ENCODE measurements around the gene PRIMA1. TPM values are rescaled to one million over a fixed set of nuclear protein-coding genes. Genes with fewer than 3 reads are reported as not detected.

The PRIMA1 gene
- total RNA-seq, 1 experiment from 2014 or later = 4.9 TPM

DNA sequence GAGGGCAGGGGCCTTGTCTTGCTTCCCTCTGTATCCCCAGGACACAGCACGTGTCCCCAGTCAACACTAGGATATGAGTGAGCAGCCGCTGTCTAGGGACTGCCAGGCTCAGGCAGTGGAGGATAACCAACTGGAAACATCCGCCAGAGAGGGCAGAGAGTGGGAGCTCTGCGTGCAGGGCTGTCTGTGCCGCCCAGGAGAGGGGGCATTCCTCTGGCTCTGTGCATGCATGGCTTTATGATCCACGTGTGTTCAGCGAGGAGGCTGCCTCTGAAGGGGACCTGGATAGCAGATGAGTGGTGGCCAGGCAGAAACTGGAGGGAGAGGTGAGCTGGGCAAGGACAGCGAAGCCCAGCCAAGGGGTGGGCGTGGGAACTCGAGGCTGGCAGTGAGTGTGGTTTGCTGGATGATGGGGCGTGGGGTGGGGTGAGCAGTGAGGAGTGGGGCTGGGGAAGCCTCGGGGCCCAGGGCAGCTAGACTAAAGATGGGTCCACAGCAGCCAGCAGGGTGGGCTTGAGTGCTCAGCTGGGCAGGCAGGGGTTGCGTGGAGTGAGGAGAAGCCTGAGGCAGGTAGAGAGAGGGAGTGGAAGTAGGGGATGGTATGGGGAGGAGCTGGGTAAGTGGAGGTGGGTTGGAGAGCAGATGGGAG is 72.9 kb downstream of the PRIMA1 start:
- Mint-ChIP-seq H3K27me3 (ENCODE audit: low read depth) (no peaks in the 10 kb centered on the region), H3K27ac (no peak overlapping the region; the same call in 1 of the 2 replicates), H3K4me1 (peaks cover 18% of the 10 kb centered on the region), H3K36me3 (no peaks in the 10 kb centered on the region), H3K9me3 (no peaks in the 10 kb centered on the region), H3K4me3 (no peak overlapping the region)
- POLR2A ChIA-PET = no interaction called here
- TF ChIP-seq ZNF232 (CRISPR knock-in tag; IDR thresholded peaks at IDR 0.05) = no peak
- TF ChIP-seq SMAD4 (CRISPR knock-in tag; IDR thresholded peaks at IDR 0.05) = no peak
- TF ChIP-seq, protein P1, sequence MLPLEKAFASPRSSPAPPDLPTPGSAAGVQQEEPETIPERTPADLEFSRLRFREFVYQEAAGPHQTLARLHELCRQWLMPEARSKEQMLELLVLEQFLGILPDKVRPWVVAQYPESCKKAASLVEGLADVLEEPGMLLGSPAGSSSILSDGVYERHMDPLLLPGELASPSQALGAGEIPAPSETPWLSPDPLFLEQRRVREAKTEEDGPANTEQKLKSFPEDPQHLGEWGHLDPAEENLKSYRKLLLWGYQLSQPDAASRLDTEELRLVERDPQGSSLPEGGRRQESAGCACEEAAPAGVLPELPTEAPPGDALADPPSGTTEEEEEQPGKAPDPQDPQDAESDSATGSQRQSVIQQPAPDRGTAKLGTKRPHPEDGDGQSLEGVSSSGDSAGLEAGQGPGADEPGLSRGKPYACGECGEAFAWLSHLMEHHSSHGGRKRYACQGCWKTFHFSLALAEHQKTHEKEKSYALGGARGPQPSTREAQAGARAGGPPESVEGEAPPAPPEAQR (CRISPR knock-in tag; IDR thresholded peaks at IDR 0.05) = no peak
- TF ChIP-seq, protein P2, sequence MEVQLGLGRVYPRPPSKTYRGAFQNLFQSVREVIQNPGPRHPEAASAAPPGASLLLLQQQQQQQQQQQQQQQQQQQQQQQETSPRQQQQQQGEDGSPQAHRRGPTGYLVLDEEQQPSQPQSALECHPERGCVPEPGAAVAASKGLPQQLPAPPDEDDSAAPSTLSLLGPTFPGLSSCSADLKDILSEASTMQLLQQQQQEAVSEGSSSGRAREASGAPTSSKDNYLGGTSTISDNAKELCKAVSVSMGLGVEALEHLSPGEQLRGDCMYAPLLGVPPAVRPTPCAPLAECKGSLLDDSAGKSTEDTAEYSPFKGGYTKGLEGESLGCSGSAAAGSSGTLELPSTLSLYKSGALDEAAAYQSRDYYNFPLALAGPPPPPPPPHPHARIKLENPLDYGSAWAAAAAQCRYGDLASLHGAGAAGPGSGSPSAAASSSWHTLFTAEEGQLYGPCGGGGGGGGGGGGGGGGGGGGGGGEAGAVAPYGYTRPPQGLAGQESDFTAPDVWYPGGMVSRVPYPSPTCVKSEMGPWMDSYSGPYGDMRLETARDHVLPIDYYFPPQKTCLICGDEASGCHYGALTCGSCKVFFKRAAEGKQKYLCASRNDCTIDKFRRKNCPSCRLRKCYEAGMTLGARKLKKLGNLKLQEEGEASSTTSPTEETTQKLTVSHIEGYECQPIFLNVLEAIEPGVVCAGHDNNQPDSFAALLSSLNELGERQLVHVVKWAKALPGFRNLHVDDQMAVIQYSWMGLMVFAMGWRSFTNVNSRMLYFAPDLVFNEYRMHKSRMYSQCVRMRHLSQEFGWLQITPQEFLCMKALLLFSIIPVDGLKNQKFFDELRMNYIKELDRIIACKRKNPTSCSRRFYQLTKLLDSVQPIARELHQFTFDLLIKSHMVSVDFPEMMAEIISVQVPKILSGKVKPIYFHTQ (CRISPR knock-in tag; IDR thresholded peaks at IDR 0.05) = no peak
- no peak for TF ChIP-seq E2F4 (CRISPR knock-in tag; IDR thresholded peaks at IDR 0.05; ENCODE audit: borderline replicate concordance, low read depth)
- TF ChIP-seq, protein P3, sequence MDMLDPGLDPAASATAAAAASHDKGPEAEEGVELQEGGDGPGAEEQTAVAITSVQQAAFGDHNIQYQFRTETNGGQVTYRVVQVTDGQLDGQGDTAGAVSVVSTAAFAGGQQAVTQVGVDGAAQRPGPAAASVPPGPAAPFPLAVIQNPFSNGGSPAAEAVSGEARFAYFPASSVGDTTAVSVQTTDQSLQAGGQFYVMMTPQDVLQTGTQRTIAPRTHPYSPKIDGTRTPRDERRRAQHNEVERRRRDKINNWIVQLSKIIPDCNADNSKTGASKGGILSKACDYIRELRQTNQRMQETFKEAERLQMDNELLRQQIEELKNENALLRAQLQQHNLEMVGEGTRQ (CRISPR knock-in tag; IDR thresholded peaks at IDR 0.05) = no peak
- TF ChIP-seq, protein P4, sequence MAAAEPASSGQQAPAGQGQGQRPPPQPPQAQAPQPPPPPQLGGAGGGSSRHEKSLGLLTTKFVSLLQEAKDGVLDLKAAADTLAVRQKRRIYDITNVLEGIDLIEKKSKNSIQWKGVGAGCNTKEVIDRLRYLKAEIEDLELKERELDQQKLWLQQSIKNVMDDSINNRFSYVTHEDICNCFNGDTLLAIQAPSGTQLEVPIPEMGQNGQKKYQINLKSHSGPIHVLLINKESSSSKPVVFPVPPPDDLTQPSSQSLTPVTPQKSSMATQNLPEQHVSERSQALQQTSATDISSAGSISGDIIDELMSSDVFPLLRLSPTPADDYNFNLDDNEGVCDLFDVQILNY (CRISPR knock-in tag; IDR thresholded peaks at IDR 0.05) = no peak
- no peak for TF ChIP-seq NFE2L1 (CRISPR knock-in tag; IDR thresholded peaks at IDR 0.05)
- TF ChIP-seq CDX4 (CRISPR knock-in tag; IDR thresholded peaks at IDR 0.05; ENCODE audit: borderline replicate concordance) = no peak
- no peak for TF ChIP-seq FOXK1 (CRISPR knock-in tag; IDR thresholded peaks at IDR 0.05)
- TF ChIP-seq, protein P5, sequence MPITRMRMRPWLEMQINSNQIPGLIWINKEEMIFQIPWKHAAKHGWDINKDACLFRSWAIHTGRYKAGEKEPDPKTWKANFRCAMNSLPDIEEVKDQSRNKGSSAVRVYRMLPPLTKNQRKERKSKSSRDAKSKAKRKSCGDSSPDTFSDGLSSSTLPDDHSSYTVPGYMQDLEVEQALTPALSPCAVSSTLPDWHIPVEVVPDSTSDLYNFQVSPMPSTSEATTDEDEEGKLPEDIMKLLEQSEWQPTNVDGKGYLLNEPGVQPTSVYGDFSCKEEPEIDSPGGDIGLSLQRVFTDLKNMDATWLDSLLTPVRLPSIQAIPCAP (CRISPR knock-in tag; IDR thresholded peaks at IDR 0.05) = no peak
- TF ChIP-seq, protein P6, sequence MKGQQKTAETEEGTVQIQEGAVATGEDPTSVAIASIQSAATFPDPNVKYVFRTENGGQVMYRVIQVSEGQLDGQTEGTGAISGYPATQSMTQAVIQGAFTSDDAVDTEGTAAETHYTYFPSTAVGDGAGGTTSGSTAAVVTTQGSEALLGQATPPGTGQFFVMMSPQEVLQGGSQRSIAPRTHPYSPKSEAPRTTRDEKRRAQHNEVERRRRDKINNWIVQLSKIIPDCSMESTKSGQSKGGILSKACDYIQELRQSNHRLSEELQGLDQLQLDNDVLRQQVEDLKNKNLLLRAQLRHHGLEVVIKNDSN (CRISPR knock-in tag; IDR thresholded peaks at IDR 0.05) = no peak
- ATAC-seq = no peak
- CTCF ChIA-PET = interaction anchor here (0.9 to 1.6 kb wide), 4 partner anchors 18 to 224 kb away, joined by 3 to 4 read pairs (median 4); no protein-coding TSS in a partner anchor
- no peak for DNase-seq (ENCODE audit: low spot score)

- H3K27ac Mint-ChIP-seq = no peak overlapping the region
- H3K27me3 Mint-ChIP-seq (ENCODE audit: low read depth) = no peaks in the 10 kb centered on the region
- ATAC-seq (no peak), DNase-seq (ENCODE audit: low spot score) (no peak)
- no peak overlapping the region for H3K4me3 Mint-ChIP-seq
- ChIA-PET POLR2A (interaction anchor here (0.7 kb wide), 1 partner anchor 414 kb away, joined by 8 read pairs; no protein-coding TSS in a partner anchor), CTCF (interaction anchor here (1.2 kb wide), 1 partner anchor 19 kb away, joined by 3 read pairs; no protein-coding TSS in a partner anchor)
- TF ChIP-seq ATF1 (CRISPR knock-in tag; IDR thresholded peaks at IDR 0.05) (no peak), FOXP1 (CRISPR knock-in tag; IDR thresholded peaks at IDR 0.05; ENCODE audit: borderline replicate concordance) (no peak), NFYB (CRISPR knock-in tag; conservative IDR thresholded peaks at IDR 0.05; ENCODE audit: low read depth) (no peak), CREB1 (CRISPR knock-in tag; IDR thresholded peaks at IDR 0.05) (no peak), OVOL2 (CRISPR knock-in tag; IDR thresholded peaks at IDR 0.05; ENCODE audit: borderline replicate concordance) (no peak), NFE2L1 (CRISPR knock-in tag; IDR thresholded peaks at IDR 0.05) (no peak), HMGA2 (CRISPR knock-in tag; IDR thresholded peaks at IDR 0.05) (no peak)
- no peaks in the 10 kb centered on the region for H3K36me3 Mint-ChIP-seq
- H3K9me3 Mint-ChIP-seq = no peaks in the 10 kb centered on the region
- H3K4me1 Mint-ChIP-seq = peaks cover 18% of the 10 kb centered on the region
These were observed 73.7 kb downstream of the PRIMA1 start for GRCh38 chr14:93714605-93715004.
